Measurements from ENCODE around the gene C1GALT1.

Gene C1GALT1

GRCh38 chr7:7212612-7213011 lies 30.3 kb downstream of the C1GALT1 start:
- Histone ChIP-seq H3K27ac (ENCODE audit: insufficient read depth, low read depth, low read length, poor library complexity, severe bottlenecking) (no peak overlapping the region), H3K9me3 (ENCODE audit: control insufficient read depth, low read length) (no peaks in the 10 kb centered on the region), H3K27me3 (ENCODE audit: control insufficient read depth, insufficient read depth, low read length, poor library complexity, severe bottlenecking) (no peaks in the 10 kb centered on the region), H3K36me3 (ENCODE audit: control insufficient read depth, insufficient read depth, low read length) (no peaks in the 10 kb centered on the region), H3K4me1 (ENCODE audit: control insufficient read depth, insufficient read depth, low read length) (peaks cover 9% of the 10 kb centered on the region), H3K4me3 (ENCODE audit: insufficient read depth, low read depth, low read length) (no peak overlapping the region)
- 83 to 95% methylated on average over 1 to 2 of the region's 2 CpGs for WGBS, 2 experiments

- H3K4me1 ChIP-seq (ENCODE audit: control insufficient read depth, insufficient read depth, low read length), result peaks cover 2% of the 10 kb centered on the region
- no peak overlapping the region for H3K4me3 ChIP-seq (ENCODE audit: insufficient read depth, low read depth, low read length)
- H3K36me3 ChIP-seq (ENCODE audit: control insufficient read depth, insufficient read depth, low read length), result no peaks in the 10 kb centered on the region
- WGBS, 2 experiments, result 97% methylated on average over 13 of the region's 13 CpGs
- no peaks in the 10 kb centered on the region for H3K27me3 ChIP-seq (ENCODE audit: control insufficient read depth, insufficient read depth, low read length, poor library complexity, severe bottlenecking)
- no peaks in the 10 kb centered on the region for H3K9me3 ChIP-seq (ENCODE audit: control insufficient read depth, low read length)
- H3K27ac ChIP-seq (ENCODE audit: insufficient read depth, low read depth, low read length, poor library complexity, severe bottlenecking), result no peak overlapping the region
These were observed 32.3 kb downstream of the C1GALT1 start for GRCh38 chr7:7214398-7215347.

- Histone ChIP-seq H3K4me1 (ENCODE audit: control insufficient read depth, insufficient read depth, low read length) (no peaks in the 10 kb centered on the region), H3K36me3 (ENCODE audit: control insufficient read depth, insufficient read depth, low read length) (no peaks in the 10 kb centered on the region), H3K9me3 (ENCODE audit: control insufficient read depth, low read length) (no peaks in the 10 kb centered on the region), H3K27me3 (ENCODE audit: control insufficient read depth, insufficient read depth, low read length, poor library complexity, severe bottlenecking) (no peaks in the 10 kb centered on the region), H3K27ac (ENCODE audit: insufficient read depth, low read depth, low read length, poor library complexity, severe bottlenecking) (no peak overlapping the region), H3K4me3 (ENCODE audit: insufficient read depth, low read depth, low read length) (no peak overlapping the region)
- WGBS, 2 experiments, result 90 to 91% methylated on average over 6 of the region's 6 CpGs
These were observed 33.9 kb downstream of the C1GALT1 start for GRCh38 chr7:7216279-7216678.

GRCh38 chr7:7219216-7219615 lies 36.9 kb downstream of the C1GALT1 start:
- no peaks in the 10 kb centered on the region for H3K9me3 ChIP-seq (ENCODE audit: control insufficient read depth, low read length)
- no peaks in the 10 kb centered on the region for H3K4me1 ChIP-seq (ENCODE audit: control insufficient read depth, insufficient read depth, low read length)
- H3K36me3 ChIP-seq (ENCODE audit: control insufficient read depth, insufficient read depth, low read length), result no peaks in the 10 kb centered on the region
- no peaks in the 10 kb centered on the region for H3K27me3 ChIP-seq (ENCODE audit: control insufficient read depth, insufficient read depth, low read length, poor library complexity, severe bottlenecking)
- no peak overlapping the region for H3K27ac ChIP-seq (ENCODE audit: insufficient read depth, low read depth, low read length, poor library complexity, severe bottlenecking)
- no peak overlapping the region for H3K4me3 ChIP-seq (ENCODE audit: insufficient read depth, low read depth, low read length)

GRCh38 chr7:7220821-7221220 lies 38.5 kb downstream of the C1GALT1 start:
- Histone ChIP-seq H3K27ac (ENCODE audit: insufficient read depth, low read depth, low read length, poor library complexity, severe bottlenecking) (no peak overlapping the region), H3K36me3 (ENCODE audit: control insufficient read depth, insufficient read depth, low read length) (no peaks in the 10 kb centered on the region)

GRCh38 chr7:7221599-7222038 lies 39.3 kb downstream of the C1GALT1 start:
- no peaks in the 10 kb centered on the region for H3K9me3 ChIP-seq (ENCODE audit: control insufficient read depth, low read length)
- no peak overlapping the region for H3K4me3 ChIP-seq (ENCODE audit: insufficient read depth, low read depth, low read length)
- H3K4me1 ChIP-seq (ENCODE audit: control insufficient read depth, insufficient read depth, low read length), result no peaks in the 10 kb centered on the region
- WGBS, 2 experiments, result 83 to 91% methylated on average over 2 of the region's 2 CpGs
- no peaks in the 10 kb centered on the region for H3K27me3 ChIP-seq (ENCODE audit: control insufficient read depth, insufficient read depth, low read length, poor library complexity, severe bottlenecking)
- H3K36me3 ChIP-seq (ENCODE audit: control insufficient read depth, insufficient read depth, low read length), result no peaks in the 10 kb centered on the region
- no peak overlapping the region for H3K27ac ChIP-seq (ENCODE audit: insufficient read depth, low read depth, low read length, poor library complexity, severe bottlenecking)

More at GRCh38 chr7:7220821-7221220, 38.5 kb downstream of the C1GALT1 start:
- Histone ChIP-seq H3K4me3 (ENCODE audit: insufficient read depth, low read depth, low read length) (no peak overlapping the region), H3K4me1 (ENCODE audit: control insufficient read depth, insufficient read depth, low read length) (no peaks in the 10 kb centered on the region), H3K27me3 (ENCODE audit: control insufficient read depth, insufficient read depth, low read length, poor library complexity, severe bottlenecking) (no peaks in the 10 kb centered on the region), H3K9me3 (ENCODE audit: control insufficient read depth, low read length) (no peaks in the 10 kb centered on the region)
- 98 to 100% methylated on average over 2 to 3 of the region's 3 CpGs for WGBS, 2 experiments

GRCh38 chr7:7223250-7223649 lies 40.9 kb downstream of the C1GALT1 start:
- no peak overlapping the region for H3K27ac ChIP-seq (ENCODE audit: insufficient read depth, low read depth, low read length, poor library complexity, severe bottlenecking)
- no peaks in the 10 kb centered on the region for H3K36me3 ChIP-seq (ENCODE audit: control insufficient read depth, insufficient read depth, low read length)
- H3K27me3 ChIP-seq (ENCODE audit: control insufficient read depth, insufficient read depth, low read length, poor library complexity, severe bottlenecking), result no peaks in the 10 kb centered on the region
- no peak overlapping the region for H3K4me3 ChIP-seq (ENCODE audit: insufficient read depth, low read depth, low read length)
- no peaks in the 10 kb centered on the region for H3K4me1 ChIP-seq (ENCODE audit: control insufficient read depth, insufficient read depth, low read length)
- 80 to 96% methylated on average over 2 of the region's 2 CpGs for WGBS, 2 experiments
- no peaks in the 10 kb centered on the region for H3K9me3 ChIP-seq (ENCODE audit: control insufficient read depth, low read length)

- 91 to 99% methylated on average over 5 of the region's 5 CpGs for WGBS, 2 experiments
- Histone ChIP-seq H3K9me3 (ENCODE audit: control insufficient read depth, low read length) (no peaks in the 10 kb centered on the region), H3K4me3 (ENCODE audit: insufficient read depth, low read depth, low read length) (no peak overlapping the region), H3K27me3 (ENCODE audit: control insufficient read depth, insufficient read depth, low read length, poor library complexity, severe bottlenecking) (no peaks in the 10 kb centered on the region), H3K36me3 (ENCODE audit: control insufficient read depth, insufficient read depth, low read length) (no peaks in the 10 kb centered on the region), H3K4me1 (ENCODE audit: control insufficient read depth, insufficient read depth, low read length) (no peaks in the 10 kb centered on the region), H3K27ac (ENCODE audit: insufficient read depth, low read depth, low read length, poor library complexity, severe bottlenecking) (no peak overlapping the region)
These were observed 44.1 kb downstream of the C1GALT1 start for GRCh38 chr7:7226407-7226806.

- Histone ChIP-seq H3K27me3 (ENCODE audit: control insufficient read depth, insufficient read depth, low read length, poor library complexity, severe bottlenecking) (no peaks in the 10 kb centered on the region), H3K36me3 (ENCODE audit: control insufficient read depth, insufficient read depth, low read length) (no peaks in the 10 kb centered on the region), H3K4me3 (ENCODE audit: insufficient read depth, low read depth, low read length) (no peak overlapping the region), H3K27ac (ENCODE audit: insufficient read depth, low read depth, low read length, poor library complexity, severe bottlenecking) (no peak overlapping the region), H3K9me3 (ENCODE audit: control insufficient read depth, low read length) (no peaks in the 10 kb centered on the region), H3K4me1 (ENCODE audit: control insufficient read depth, insufficient read depth, low read length) (no peaks in the 10 kb centered on the region)
- WGBS, 2 experiments, result 92% methylated on average over 2 of the region's 2 CpGs
These were observed 46.1 kb downstream of the C1GALT1 start for GRCh38 chr7:7228472-7228871.

GRCh38 chr7:7228967-7229366 lies 46.6 kb downstream of the C1GALT1 start:
- 95 to 100% methylated on average over 1 of the region's 1 CpG for WGBS, 2 experiments
- no peak overlapping the region for H3K4me3 ChIP-seq (ENCODE audit: insufficient read depth, low read depth, low read length)

More at GRCh38 chr7:7228967-7229366, 46.6 kb downstream of the C1GALT1 start:
- no peak overlapping the region for H3K27ac ChIP-seq (ENCODE audit: insufficient read depth, low read depth, low read length, poor library complexity, severe bottlenecking)
- no peaks in the 10 kb centered on the region for H3K9me3 ChIP-seq (ENCODE audit: control insufficient read depth, low read length)
- H3K36me3 ChIP-seq (ENCODE audit: control insufficient read depth, insufficient read depth, low read length), result no peaks in the 10 kb centered on the region
- no peaks in the 10 kb centered on the region for H3K27me3 ChIP-seq (ENCODE audit: control insufficient read depth, insufficient read depth, low read length, poor library complexity, severe bottlenecking)
- H3K4me1 ChIP-seq (ENCODE audit: control insufficient read depth, insufficient read depth, low read length), result peaks cover 5% of the 10 kb centered on the region

Measured in ectodermal cell (in vitro differentiated cells).